NCI-H345 treated with DMSO at 0.1 percent for 48 hours (cell line): ENCODE results near the gene TOMT.
"Not testable (repeated sequence)": the region's sequence is repeated elsewhere in the genome, so short reads cannot be mapped to it uniquely, and the experiment has no call there.

ENCODE experiments used
- DNase-seq: peaks from one replicate; lab custom pipeline; 2025; ENCODE audit not compliant: unreplicated experiment; lab: John Stamatoyannopoulos, UW

TOMT gene

GRCh38 chr11:72123117-72123653 is 17.5 kb downstream of the TOMT start:
- DNase-seq = no peak

DNA sequence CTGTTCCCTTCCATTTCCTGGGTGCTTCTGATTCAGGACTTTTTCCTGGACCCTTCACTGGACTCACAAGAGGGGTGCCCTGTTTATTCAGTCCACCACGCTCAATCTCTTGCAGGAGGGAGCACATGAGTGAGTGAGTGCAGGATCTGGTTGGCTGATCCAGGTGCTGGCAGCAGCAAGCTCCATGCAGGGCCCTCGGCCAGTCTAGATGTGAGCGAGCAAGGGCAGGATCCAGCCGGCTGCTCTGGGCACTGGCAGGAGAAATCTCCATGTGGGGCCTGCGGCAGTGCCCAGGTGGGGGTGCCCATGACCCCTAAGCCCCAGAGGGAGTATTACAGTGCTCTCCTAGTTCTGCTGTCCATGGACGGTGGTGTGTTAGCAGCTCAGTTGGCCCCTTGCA is 18.3 kb downstream of the TOMT start:
- no peak for DNase-seq

GRCh38 chr11:72125956-72126355 is 20.2 kb downstream of the TOMT start:
- no peak for DNase-seq

DNA sequence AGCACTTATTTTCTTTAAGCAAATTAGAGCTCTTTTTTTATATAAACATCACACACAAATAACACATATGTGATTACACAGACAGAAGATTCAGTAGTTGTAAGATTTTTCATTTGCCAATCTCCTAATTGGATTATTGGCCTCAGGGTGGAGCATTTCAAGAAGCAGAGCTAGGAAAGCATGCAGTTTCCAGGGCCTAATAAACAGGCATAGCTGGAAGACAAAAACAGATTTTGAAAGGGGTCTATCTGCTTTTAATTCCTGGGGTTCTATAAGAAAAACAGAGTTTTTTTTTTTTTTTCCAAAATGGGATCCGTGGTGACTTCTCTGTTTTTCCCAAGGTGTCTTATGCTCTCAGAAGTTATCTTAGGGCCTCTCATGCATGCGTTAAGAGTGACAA is 22.2 kb downstream of the TOMT start:
- no peak for DNase-seq

GRCh38 chr11:72129381-72129780 is 23.7 kb downstream of the TOMT start:
- DNase-seq = no peak

DNA sequence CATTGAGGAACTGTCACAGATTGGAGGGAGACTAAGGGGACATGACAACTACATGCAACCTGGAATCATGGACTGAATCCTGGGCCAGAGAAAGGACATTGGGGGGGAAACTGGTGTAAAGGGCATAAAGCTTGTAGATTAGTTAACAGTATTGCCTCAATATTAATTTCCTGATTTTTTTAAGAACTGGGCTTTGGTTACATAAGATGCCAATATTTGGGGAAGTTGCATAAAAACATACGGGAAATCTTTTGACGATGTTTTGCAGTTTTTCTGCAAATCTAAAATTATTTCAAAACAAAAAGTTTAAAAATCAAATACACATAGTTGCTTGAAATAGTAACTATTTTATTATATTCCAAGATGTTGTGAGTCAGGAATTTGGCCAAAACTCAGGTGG is 26.9 kb downstream of the TOMT start:
- DNase-seq = no peak

DNA sequence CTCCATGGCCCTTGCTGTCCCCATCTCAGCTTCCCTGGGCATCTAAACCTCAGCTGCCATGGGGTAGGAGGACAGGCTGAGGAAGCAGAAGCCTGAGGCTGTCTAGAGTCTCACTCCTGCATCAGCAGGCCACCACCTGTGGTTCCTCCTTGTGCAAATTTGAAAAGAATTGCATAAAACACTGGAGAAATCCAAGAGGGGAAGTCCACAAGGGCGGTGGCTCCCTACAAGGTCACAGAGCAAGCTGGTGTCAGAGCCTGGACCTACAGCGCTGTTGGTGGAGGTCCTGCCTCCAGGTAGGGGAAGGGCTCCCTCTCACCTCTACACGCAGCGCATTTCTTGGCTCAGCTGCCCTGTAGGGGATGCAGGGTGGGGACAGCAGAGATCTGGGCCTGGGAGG is 29.7 kb downstream of the TOMT start, which contains the start of gene FOLR3:
Gene FOLR3 (plus strand): TSS at position 253 of the 400 bp plus-strand sequence. CDS start 228 bp downstream, outside the sequence.
- DNase-seq = not testable (repeated sequence)

DNA sequence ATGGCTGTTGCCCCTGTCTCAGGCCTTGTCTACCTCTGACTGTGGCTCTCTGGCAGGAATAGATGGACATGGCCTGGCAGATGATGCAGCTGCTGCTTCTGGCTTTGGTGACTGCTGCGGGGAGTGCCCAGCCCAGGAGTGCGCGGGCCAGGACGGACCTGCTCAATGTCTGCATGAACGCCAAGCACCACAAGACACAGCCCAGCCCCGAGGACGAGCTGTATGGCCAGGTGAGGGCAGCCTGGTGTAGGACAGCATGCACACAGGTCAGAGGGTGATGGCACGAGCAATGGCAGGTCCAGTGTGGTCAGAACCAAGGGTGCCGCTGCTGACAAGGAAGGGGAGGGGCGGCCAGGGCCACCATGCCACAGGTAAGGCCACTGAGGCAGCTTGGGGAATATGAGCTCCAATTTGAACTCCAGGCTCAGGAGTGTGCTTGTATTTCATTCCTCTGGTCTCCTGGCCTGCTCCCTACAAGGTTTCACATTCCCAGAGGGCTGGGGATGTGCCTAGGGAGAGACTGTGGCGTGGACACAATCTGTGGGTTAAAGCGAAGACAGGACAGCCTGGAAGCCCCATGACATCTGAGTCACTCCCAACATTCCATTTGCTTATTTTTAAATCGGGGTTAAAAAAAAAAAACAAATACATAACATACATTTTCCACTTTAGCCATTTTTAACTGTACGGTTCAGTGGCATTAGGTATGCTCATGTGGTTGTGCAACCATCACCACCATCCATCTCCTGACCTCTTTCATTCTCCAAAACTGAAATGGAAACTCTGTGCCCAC is 30.4 kb downstream of the TOMT start:
- DNase-seq = no peak

DNA sequence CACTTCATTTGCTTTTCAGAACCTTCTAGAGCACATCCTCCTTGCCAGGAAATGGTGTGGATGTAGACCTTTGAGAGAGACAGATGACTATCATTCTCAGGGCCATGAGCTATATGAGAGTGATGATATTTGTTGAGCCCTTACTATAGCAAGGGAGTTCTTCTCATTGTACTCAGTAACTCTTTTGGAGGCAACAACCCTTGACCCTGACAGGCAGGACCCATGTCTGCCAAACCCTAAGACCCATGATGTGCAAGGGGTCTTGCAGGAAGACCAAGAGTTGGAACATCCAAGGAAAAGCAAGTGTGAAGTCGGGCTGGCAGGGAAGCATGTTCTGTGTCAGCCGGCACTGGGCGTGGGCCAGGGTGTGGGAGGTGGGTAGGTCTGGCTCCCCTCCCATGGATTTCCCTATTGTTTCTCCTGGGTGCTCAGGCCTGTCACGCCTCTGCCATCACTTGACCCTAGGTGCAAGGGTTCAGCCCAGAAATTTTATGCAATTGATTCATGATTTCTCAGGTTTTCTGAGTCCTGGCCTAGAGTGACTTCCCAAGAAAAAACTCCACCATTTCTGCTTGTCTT is 31.0 kb downstream of the TOMT start:
- no peak for DNase-seq

- no peak for DNase-seq
Measured at GRCh38 chr11:72138821-72139390, 33.2 kb downstream of the TOMT start.

DNA sequence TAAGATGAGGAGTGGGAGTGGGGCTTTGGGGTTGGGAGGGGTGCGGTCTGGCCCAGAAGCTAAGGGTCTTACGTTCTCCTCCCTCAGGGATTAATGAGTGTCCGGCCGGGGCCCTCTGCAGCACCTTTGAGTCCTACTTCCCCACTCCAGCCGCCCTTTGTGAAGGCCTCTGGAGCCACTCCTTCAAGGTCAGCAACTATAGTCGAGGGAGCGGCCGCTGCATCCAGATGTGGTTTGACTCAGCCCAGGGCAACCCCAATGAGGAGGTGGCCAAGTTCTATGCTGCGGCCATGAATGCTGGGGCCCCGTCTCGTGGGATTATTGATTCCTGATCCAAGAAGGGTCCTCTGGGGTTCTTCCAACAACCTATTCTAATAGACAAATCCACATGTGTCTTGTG is 33.8 kb downstream of the TOMT start:
- no peak for DNase-seq

GRCh38 chr11:72140661-72141060 is 34.9 kb downstream of the TOMT start:
- DNase-seq = no peak

DNA sequence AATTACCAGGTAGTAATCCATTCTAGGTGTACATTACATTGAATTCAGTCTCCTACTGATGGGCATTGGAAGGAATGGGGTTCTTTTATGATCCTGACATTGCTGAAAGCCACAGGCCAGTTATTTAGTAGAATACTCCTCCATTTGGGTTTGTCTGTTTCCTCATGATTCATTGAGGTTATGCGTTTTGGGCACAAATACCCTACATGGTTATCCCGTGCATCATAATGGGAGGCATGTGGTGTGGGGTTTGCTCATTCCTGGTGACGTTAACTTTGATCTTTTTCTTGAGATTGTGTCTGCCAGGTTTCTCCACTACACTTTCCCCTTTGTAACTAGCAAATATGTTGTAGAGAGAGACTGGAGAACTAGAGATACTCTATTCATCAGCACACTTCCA is 35.3 kb downstream of the TOMT start:
- no peak for DNase-seq

GRCh38 chr11:72142086-72142485 is 36.4 kb downstream of the TOMT start:
- not testable (repeated sequence) for DNase-seq

GRCh38 chr11:72142543-72142942 is 36.8 kb downstream of the TOMT start:
- DNase-seq = not testable (repeated sequence)

GRCh38 chr11:72144807-72145565 is 39.3 kb downstream of the TOMT start:
- DNase-seq = no peak

DNA sequence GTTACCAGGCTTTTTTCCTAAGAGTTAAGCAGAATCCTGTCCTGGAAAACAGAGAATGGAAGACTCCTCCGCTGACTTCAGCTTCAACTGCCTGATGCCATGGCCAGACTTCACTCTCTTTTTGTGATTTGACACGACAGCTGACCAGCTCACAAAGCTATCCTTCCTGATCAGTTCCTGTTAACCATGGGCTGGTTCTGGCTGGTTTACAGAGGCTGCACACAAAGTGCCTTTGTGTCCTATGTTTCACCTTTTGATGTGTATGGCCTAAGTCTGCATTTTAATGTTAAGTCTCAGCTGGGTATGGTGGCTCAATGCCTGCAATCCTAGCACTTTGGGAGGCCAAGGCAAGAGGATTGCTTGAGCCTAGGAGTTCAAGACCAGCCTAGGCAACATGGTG is 40.9 kb downstream of the TOMT start:
- DNase-seq = no peak

DNA sequence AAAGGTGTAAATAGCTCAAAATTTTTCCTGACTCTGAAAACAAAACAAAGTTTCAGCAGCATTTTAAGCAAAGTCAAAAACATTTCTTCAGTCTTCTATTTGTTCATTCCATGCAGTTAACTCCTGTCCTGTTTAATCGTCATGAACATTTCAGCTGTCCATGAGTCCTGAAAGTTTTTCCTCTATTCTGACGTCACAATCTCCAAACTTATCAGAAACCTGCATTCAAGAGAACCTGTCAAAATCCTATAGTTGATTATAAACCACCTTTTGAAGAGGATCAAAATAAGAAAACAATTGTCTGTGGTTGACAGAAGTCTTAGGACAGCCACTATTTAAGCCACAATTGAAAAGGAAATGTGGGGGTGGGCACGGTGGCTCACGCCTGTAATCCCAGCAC is 45.2 kb downstream of the TOMT start:
- DNase-seq = no peak

- not testable (repeated sequence) for DNase-seq
Measured at GRCh38 chr11:72153874-72154273, 48.1 kb downstream of the TOMT start.

DNA sequence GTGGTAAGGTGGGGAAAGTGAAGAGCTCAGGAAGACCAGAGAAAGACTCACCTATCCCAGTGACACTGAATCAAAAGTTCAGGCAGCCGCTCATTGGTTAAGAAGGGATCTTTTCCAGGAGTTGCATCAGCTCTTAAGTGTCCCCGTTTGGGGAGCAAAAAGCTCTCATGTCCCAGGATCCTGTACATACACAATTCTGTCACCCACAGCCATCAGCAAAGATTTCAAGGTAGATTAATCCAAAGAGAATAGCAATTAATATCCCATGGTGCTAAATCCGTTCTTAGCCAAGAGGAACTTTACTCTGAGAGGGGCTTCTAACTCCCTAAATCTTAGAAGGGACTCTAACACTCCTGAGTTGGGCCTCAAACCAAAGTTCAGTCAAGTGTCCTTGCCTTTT is 49.1 kb downstream of the TOMT start:
- no peak for DNase-seq

- no peak for DNase-seq
Measured at GRCh38 chr11:72155751-72156150, 50.0 kb downstream of the TOMT start.
